ENCODE results near the gene DENND2D. TPM values are rescaled to one million over a fixed set of nuclear protein-coding genes. Genes with fewer than 3 reads are reported as not detected.

The DENND2D gene
- total RNA-seq, 2 donors from 2014 or later = 15.8 to 19.8 TPM

DNA sequence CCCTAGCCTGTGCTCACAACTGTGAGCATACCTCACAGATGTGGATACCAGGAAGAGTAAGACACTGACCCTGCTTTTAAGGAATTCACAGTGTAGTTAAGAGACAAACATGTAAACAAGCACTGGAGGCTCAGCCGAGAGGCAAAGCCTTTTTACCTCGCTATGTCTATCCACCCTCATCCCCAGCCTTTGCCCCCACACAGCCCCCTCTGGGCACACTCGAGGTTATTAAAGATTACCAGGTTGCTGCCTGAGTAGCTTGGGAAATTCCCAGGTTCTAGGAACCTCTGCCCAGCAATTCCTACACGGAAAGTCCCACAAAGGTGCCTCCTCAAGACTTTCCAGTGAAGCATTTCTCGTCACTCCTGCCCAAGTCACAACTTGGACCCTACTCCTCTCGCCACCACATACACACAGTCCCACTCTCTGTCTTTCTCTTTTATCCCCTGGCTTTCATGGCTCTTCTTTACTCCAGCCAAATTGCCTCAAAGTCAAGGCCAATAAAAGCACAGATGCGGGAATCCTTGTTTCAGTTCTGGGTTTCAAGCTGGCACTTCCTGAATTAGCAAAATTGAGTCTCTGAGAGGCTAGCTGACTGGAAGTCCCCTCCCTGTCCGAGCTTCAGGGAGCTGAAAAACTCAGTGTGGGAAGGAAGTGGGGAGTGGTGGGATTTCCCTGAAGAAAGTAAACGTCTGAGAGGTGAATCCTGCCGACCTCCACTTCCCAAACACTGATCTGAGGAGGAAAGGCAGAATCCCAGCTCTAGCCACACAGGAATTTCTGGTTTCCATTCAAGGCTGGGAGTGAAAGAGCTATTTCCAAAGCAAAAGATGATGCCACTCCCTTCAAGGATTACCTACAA lies 7.6 kb downstream of the DENND2D start:
- Histone ChIP-seq H3K9me3 (no peaks in the 10 kb centered on the region), H3K36me3 (peaks cover 4% of the 10 kb centered on the region), H3K4me1 (ENCODE audit: control insufficient read depth in 1 of 2, low read depth in 2 of 2) (peaks cover 11 to 13% of the 10 kb centered on the region in 2 donors), H3K4me3 (no peak overlapping the region), H3K27ac (peak overlapping the region in 1 of 2 donors; percentile 5), H3K27me3 (replicated peaks; ENCODE audit: insufficient read depth) (no peaks in the 10 kb centered on the region)
- DNase-seq (ENCODE audit: low spot score) (no peak), ATAC-seq (ENCODE audit: insufficient number of reproducible peaks, low FRiP score, low read depth) (no peak)
- TF ChIP-seq, protein P1, sequence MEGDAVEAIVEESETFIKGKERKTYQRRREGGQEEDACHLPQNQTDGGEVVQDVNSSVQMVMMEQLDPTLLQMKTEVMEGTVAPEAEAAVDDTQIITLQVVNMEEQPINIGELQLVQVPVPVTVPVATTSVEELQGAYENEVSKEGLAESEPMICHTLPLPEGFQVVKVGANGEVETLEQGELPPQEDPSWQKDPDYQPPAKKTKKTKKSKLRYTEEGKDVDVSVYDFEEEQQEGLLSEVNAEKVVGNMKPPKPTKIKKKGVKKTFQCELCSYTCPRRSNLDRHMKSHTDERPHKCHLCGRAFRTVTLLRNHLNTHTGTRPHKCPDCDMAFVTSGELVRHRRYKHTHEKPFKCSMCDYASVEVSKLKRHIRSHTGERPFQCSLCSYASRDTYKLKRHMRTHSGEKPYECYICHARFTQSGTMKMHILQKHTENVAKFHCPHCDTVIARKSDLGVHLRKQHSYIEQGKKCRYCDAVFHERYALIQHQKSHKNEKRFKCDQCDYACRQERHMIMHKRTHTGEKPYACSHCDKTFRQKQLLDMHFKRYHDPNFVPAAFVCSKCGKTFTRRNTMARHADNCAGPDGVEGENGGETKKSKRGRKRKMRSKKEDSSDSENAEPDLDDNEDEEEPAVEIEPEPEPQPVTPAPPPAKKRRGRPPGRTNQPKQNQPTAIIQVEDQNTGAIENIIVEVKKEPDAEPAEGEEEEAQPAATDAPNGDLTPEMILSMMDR (IDR thresholded peaks at IDR 0.05) = no peak

DNA sequence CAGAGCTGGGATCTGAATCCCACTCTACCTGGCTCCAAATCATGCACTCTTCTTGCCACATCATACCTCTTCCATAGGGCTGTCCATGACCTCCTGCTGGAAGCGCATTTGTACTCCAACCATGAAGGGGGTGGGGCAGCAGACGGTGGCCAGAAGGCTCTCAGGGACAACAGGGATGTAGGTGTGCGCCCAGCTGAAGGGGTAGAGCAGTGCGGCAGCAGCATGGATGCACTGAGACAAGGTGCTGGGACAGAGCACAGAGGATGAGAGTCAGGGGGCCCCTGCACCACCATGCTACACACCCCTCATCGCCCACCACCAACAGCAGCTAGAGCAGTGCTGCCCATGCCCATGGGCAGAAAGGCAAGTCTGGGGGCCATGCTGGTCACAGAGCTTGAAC lies 8.4 kb downstream of the DENND2D start:
- Histone ChIP-seq H3K27ac (peak overlapping the region in 1 of 2 donors; percentile 5), H3K9me3 (no peaks in the 10 kb centered on the region), H3K27me3 (replicated peaks; ENCODE audit: insufficient read depth) (no peaks in the 10 kb centered on the region), H3K4me1 (ENCODE audit: control insufficient read depth in 1 of 2, low read depth in 2 of 2) (peaks cover 11 to 13% of the 10 kb centered on the region in 2 donors), H3K4me3 (no peak overlapping the region), H3K36me3 (peaks cover 10% of the 10 kb centered on the region)
- TF ChIP-seq, protein P1 (IDR thresholded peaks at IDR 0.05) = no peak
- DNase-seq (ENCODE audit: low spot score) (no peak), ATAC-seq (ENCODE audit: insufficient number of reproducible peaks, low FRiP score, low read depth) (no peak)

DNA sequence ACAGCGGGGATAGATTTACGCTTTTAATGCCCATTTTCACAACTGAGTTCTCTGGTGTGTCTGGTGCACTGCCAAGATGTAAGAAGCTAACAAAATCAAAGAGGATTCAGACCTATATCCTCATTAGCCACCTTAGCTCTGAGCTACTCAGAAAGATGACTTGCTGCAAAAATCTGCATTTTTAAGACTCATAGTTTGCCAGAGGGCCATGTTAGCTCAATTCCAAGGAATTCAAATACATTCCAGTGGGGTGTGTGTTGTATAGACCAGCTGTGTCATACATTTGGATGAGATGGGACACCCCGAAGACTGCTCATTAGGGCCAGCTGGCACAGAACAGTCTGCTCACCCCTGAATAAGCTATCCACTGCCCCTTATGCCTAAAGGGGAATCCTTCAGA lies 8.9 kb downstream of the DENND2D start:
- TF ChIP-seq, protein P1 (IDR thresholded peaks at IDR 0.05) = no peak
- peaks cover 11 to 13% of the 10 kb centered on the region in 2 donors for H3K4me1 ChIP-seq (ENCODE audit: control insufficient read depth in 1 of 2, low read depth in 2 of 2)
- peaks cover 16% of the 10 kb centered on the region for H3K36me3 ChIP-seq
- no peak overlapping the region for H3K27ac ChIP-seq
- DNase-seq (ENCODE audit: low spot score) (no peak), ATAC-seq (ENCODE audit: insufficient number of reproducible peaks, low FRiP score, low read depth) (no peak)
- no peaks in the 10 kb centered on the region for H3K9me3 ChIP-seq
- no peak overlapping the region for H3K4me3 ChIP-seq
- no peaks in the 10 kb centered on the region for H3K27me3 ChIP-seq (replicated peaks; ENCODE audit: insufficient read depth)

DNA sequence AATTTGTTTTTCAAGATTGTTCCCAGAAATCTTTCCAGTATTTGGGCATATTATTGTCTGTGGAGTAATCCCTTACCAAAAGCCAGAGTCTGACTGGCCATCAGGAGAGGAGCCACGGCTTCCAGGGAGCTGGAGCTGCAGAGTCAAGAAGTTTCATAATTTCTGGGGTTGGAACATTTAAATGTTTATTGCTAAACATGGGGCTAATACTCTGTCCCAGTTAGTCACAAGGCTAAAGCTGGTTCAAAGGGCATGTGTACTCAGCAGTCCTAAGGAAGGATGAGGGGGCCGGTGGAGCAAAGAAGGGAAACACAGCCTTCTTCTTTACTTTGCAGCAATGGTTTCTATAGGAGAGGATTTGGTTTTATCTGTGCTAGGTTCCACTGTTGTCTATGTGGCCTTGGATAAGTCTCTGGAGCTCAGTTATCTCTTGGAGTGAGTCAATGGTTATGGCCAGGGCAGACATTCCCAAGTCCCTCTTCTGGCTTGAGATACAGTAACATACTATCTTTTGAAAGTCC lies 9.5 kb downstream of the DENND2D start:
- DNase-seq (ENCODE audit: low spot score) (no peak), ATAC-seq (ENCODE audit: insufficient number of reproducible peaks, low FRiP score, low read depth) (no peak)
- peaks cover 19% of the 10 kb centered on the region for H3K36me3 ChIP-seq
- TF ChIP-seq, protein P1 (IDR thresholded peaks at IDR 0.05) = no peak
- H3K27ac ChIP-seq = no peak overlapping the region
- no peaks in the 10 kb centered on the region for H3K27me3 ChIP-seq (replicated peaks; ENCODE audit: insufficient read depth)
- H3K9me3 ChIP-seq = no peaks in the 10 kb centered on the region
- peaks cover 11 to 13% of the 10 kb centered on the region in 2 donors for H3K4me1 ChIP-seq (ENCODE audit: control insufficient read depth in 1 of 2, low read depth in 2 of 2)
- H3K4me3 ChIP-seq = no peak overlapping the region

DNA sequence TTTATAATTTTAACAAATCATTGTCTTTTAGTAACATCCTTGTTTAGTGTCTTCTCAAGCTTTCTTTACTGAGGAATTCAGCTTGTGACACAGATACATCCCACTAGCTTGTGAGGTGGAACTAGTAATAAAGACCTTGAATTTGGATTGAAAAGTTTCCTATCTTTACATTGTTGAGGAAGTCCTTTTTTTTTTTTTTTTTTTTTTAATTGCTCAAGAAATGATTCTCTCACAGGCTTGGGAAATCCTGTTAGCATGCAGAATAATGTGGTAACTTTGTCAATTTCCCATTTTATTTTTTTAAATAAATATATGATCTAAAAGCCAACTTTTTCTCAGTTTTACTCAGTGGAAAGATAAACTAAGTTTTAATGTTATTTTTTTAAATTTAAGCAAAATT lies 15.8 kb downstream of the DENND2D start:
- H3K4me1 ChIP-seq (ENCODE audit: control insufficient read depth in 1 of 2, low read depth in 2 of 2) = no peaks in the 10 kb centered on the region
- no peak for ATAC-seq (ENCODE audit: insufficient number of reproducible peaks, low FRiP score, low read depth)

More for the DNA sequence above, 15.8 kb downstream of the DENND2D start:
- no peak overlapping the region for H3K4me3 ChIP-seq
- H3K27me3 ChIP-seq (replicated peaks; ENCODE audit: insufficient read depth) = no peaks in the 10 kb centered on the region
- H3K36me3 ChIP-seq = peaks cover 33% of the 10 kb centered on the region
- no peak for DNase-seq (ENCODE audit: low spot score)
- TF ChIP-seq, protein P1 (IDR thresholded peaks at IDR 0.05) = no peak
- H3K27ac ChIP-seq = no peak overlapping the region
- no peaks in the 10 kb centered on the region for H3K9me3 ChIP-seq
